ENCODE data around the gene TEX11. TPM values are rescaled to one million over a fixed set of nuclear protein-coding genes. Genes with fewer than 3 reads are reported as not detected.

TEX11 gene
- total and polyA plus RNA-seq, 2 experiments from 2014 or later: 0.60 to 1.0 TPM

DNA sequence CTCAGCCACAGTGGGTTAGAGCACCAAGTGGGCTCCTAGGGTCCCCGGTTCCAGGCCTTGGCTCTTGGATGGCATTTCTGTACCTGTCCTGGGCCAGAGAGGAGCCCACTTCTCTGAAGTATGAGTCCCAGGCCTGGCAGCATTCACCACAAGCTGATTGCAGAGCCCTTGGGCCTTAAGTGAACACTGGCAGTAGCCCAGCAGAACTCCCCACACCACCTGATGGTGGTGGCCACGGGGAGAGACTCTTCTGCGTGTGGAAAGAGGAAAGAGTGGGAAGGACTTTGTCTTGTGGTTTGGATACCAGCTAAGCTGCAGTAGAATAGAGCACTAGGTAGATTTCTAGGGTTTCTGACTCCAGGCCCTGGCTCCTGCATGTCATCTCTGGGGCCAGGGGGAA lies 359.1 kb downstream of the TEX11 start:
- no peak overlapping the region for H2AFZ ChIP-seq
- Mint-ChIP-seq H3K36me3 (ENCODE audit: low read depth) (no peaks in the 10 kb centered on the region), H3K27ac (no peak overlapping the region), H3K9me3 (no peaks in the 10 kb centered on the region; the same call in 2 of the 3 replicates), H3K4me3 (no peak overlapping the region), H3K4me1 (peaks cover 3% of the 10 kb centered on the region; the same call in 2 of the 3 replicates), H3K27me3 (ENCODE audit: insufficient read depth, low read depth, poor library complexity) (no peaks in the 10 kb centered on the region)
- no peak for ATAC-seq
- H3K27me3 ChIP-seq (ENCODE audit: insufficient read depth): no peaks in the 10 kb centered on the region
- no peaks in the 10 kb centered on the region for H3K79me2 ChIP-seq (replicated peaks; ENCODE audit: insufficient read depth)
- no peaks in the 10 kb centered on the region for H3K36me3 ChIP-seq (ENCODE audit: insufficient read depth)
- no peak overlapping the region for H3K4me3 ChIP-seq
- H3K27ac ChIP-seq (ENCODE audit: low read depth): no peak overlapping the region
- H3K9me2 ChIP-seq (ENCODE audit: insufficient read depth): no peaks in the 10 kb centered on the region
- no peak overlapping the region for H3K4me2 ChIP-seq
- TF ChIP-seq ETS1 (IDR thresholded peaks at IDR 0.05) (no peak), NANOG (IDR thresholded peaks at IDR 0.05; ENCODE audit: borderline replicate concordance) (no peak)
- TF ChIP-seq, protein P1, sequence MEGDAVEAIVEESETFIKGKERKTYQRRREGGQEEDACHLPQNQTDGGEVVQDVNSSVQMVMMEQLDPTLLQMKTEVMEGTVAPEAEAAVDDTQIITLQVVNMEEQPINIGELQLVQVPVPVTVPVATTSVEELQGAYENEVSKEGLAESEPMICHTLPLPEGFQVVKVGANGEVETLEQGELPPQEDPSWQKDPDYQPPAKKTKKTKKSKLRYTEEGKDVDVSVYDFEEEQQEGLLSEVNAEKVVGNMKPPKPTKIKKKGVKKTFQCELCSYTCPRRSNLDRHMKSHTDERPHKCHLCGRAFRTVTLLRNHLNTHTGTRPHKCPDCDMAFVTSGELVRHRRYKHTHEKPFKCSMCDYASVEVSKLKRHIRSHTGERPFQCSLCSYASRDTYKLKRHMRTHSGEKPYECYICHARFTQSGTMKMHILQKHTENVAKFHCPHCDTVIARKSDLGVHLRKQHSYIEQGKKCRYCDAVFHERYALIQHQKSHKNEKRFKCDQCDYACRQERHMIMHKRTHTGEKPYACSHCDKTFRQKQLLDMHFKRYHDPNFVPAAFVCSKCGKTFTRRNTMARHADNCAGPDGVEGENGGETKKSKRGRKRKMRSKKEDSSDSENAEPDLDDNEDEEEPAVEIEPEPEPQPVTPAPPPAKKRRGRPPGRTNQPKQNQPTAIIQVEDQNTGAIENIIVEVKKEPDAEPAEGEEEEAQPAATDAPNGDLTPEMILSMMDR (conservative IDR thresholded peaks at IDR 0.05; ENCODE audit: low read depth in 2 of 2): no peak
- TF ChIP-seq, protein P2, sequence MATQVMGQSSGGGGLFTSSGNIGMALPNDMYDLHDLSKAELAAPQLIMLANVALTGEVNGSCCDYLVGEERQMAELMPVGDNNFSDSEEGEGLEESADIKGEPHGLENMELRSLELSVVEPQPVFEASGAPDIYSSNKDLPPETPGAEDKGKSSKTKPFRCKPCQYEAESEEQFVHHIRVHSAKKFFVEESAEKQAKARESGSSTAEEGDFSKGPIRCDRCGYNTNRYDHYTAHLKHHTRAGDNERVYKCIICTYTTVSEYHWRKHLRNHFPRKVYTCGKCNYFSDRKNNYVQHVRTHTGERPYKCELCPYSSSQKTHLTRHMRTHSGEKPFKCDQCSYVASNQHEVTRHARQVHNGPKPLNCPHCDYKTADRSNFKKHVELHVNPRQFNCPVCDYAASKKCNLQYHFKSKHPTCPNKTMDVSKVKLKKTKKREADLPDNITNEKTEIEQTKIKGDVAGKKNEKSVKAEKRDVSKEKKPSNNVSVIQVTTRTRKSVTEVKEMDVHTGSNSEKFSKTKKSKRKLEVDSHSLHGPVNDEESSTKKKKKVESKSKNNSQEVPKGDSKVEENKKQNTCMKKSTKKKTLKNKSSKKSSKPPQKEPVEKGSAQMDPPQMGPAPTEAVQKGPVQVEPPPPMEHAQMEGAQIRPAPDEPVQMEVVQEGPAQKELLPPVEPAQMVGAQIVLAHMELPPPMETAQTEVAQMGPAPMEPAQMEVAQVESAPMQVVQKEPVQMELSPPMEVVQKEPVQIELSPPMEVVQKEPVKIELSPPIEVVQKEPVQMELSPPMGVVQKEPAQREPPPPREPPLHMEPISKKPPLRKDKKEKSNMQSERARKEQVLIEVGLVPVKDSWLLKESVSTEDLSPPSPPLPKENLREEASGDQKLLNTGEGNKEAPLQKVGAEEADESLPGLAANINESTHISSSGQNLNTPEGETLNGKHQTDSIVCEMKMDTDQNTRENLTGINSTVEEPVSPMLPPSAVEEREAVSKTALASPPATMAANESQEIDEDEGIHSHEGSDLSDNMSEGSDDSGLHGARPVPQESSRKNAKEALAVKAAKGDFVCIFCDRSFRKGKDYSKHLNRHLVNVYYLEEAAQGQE (IDR thresholded peaks at IDR 0.05; ENCODE audit: unreplicated experiment): no peak
- no peak for DNase-seq (ENCODE audit: low spot score)
- H3K4me1 ChIP-seq (ENCODE audit: insufficient read depth): no peaks in the 10 kb centered on the region
- no peaks in the 10 kb centered on the region for H4K20me1 ChIP-seq (replicated peaks; ENCODE audit: insufficient read depth)
- H3F3A ChIP-seq (replicated peaks; ENCODE audit: low read depth): no peaks in the 10 kb centered on the region

DNA sequence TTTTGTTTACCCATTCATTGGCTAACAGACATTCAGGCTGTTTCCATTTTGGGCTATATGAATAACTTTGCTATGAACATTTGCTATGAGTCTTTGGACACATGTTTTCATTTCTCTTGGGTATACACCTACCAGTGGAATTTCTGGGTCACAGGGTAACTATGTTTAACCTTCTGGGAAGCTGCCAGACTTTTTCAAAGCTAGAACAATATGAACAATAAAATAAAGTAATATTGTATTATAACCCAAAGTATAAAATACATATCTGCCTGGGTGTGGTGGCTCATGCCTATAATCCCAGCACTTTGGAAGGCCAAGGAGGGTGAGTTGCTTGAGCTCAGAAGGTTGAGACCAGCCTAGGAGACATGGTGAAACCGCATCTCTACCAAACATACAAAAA lies 373.3 kb downstream of the TEX11 start:
- H3K27ac Mint-ChIP-seq: no peak overlapping the region
- no peaks in the 10 kb centered on the region for H3K9me2 ChIP-seq (ENCODE audit: insufficient read depth)
- H3K4me2 ChIP-seq: no peak overlapping the region
- H3K27me3 ChIP-seq (ENCODE audit: insufficient read depth): no peaks in the 10 kb centered on the region
- ATAC-seq (no peak), DNase-seq (ENCODE audit: low spot score) (no peak)
- no peaks in the 10 kb centered on the region for H3K36me3 ChIP-seq (ENCODE audit: insufficient read depth)
- H3K79me2 ChIP-seq (replicated peaks; ENCODE audit: insufficient read depth): no peaks in the 10 kb centered on the region
- H3K27me3 Mint-ChIP-seq (ENCODE audit: insufficient read depth, low read depth, poor library complexity): no peaks in the 10 kb centered on the region
- H3K4me3 ChIP-seq: no peak overlapping the region
- no peak overlapping the region for H3K27ac ChIP-seq (ENCODE audit: low read depth)
- H4K20me1 ChIP-seq (replicated peaks; ENCODE audit: insufficient read depth): no peaks in the 10 kb centered on the region
- H3K9me3 Mint-ChIP-seq: no peaks in the 10 kb centered on the region
- TF ChIP-seq NANOG (IDR thresholded peaks at IDR 0.05; ENCODE audit: borderline replicate concordance): no peak
- H3K36me3 Mint-ChIP-seq (ENCODE audit: low read depth): no peaks in the 10 kb centered on the region
- no peaks in the 10 kb centered on the region for H3K4me1 Mint-ChIP-seq
- H2AFZ ChIP-seq: no peak overlapping the region
- H3F3A ChIP-seq (replicated peaks; ENCODE audit: low read depth): no peaks in the 10 kb centered on the region
- no peak overlapping the region for H3K4me3 Mint-ChIP-seq
- H3K4me1 ChIP-seq (ENCODE audit: insufficient read depth): no peaks in the 10 kb centered on the region
